HepG2 (cell line): ENCODE results near the gene NRG3. TPM values are rescaled to one million over a fixed set of nuclear protein-coding genes. Genes with fewer than 3 reads are reported as not detected.

Source experiments
- ATAC-seq: fragments of 200-7000 bp; cut with Tn5 transposase; 3 replicates; pipeline ENCODE4 v1.9.1; 2020; ENCODE audit warnings: mild to moderate bottlenecking, moderate library complexity
- BruUV-seq: library from RNA; stranded (reverse); fragments of 400-500 nt; replicated peaks from 2 replicates; lab custom pipeline; 2021; lab: Mats Ljungman, UMichigan
- CTCF ChIA-PET: fragments of 300-600 bp; formaldehyde crosslinking; extraction: SDS; loops from one replicate; lab custom pipeline; 2021; ENCODE audit warnings: low total read pairs, inconsistent platforms, low intra/inter-chr PET ratio; lab: Yijun Ruan, JAX
- POLR2A ChIA-PET: fragments of 350-600 bp; sonication (Branson Sonifier 250); formaldehyde crosslinking; loops from one replicate; lab custom pipeline; 2020; ENCODE audit warnings: antibody characterized with exemption, inconsistent platforms; lab: Yijun Ruan, JAX
- DNase-seq: peaks from one replicate; pipeline ENCODE4 v3.0.0-alpha.2; 2015; ENCODE audit warnings: low spot score
- FAIRE-seq: peaks from 3 replicates; lab custom pipeline; 2011; peaks lifted over from hg19 to GRCh38; lab: Jason Lieb, UNC
- H2AFZ ChIP-seq: one replicate; pipeline ENCODE4 v1.6.1; 2011; ENCODE audit warnings: low read length, inconsistent platforms
- H3K27ac ChIP-seq: fragments of 300-600 bp; 3 replicates; pipeline ENCODE4 v1.8.0; 2011; ENCODE audit warnings: mixed run types, mild to moderate bottlenecking, mixed read lengths, low read length, inconsistent platforms; ENCODE audit not compliant: insufficient read depth; ENCODE audit errors: extremely low read length
- H3K27me3 ChIP-seq, 2 experiments: fragments of 200-600 bp in 1 of 2; 2 replicates in 1 of 2; 3 replicates in 1 of 2; pipeline versions ENCODE4 v1.6.0 to v1.8.0; 2011; ENCODE audit warnings: low read length in 2 of 2, mild to moderate bottlenecking in 2 of 2, moderate library complexity in 2 of 2, inconsistent platforms in 1 of 2; ENCODE audit not compliant: insufficient read depth in 2 of 2, control insufficient read depth in 1 of 2
- H3K36me3 ChIP-seq, 2 experiments: fragments of 200-600 bp in 1 of 2; replicated peaks in 1 of 2; 2 replicates in 1 of 2; 3 replicates in 1 of 2; pipeline versions ENCODE4 v1.5.1 to v1.8.0; 2011; ENCODE audit warnings: low read length in 2 of 2, inconsistent platforms in 1 of 2; ENCODE audit not compliant: insufficient read depth in 2 of 2, control insufficient read depth in 1 of 2
- H3K4me1 ChIP-seq: 2 replicates; pipeline ENCODE4 v1.5.1; 2012; ENCODE audit warnings: low read length, inconsistent platforms; ENCODE audit not compliant: insufficient read depth
- H3K4me2 ChIP-seq: 2 replicates; pipeline ENCODE4 v1.6.0; 2011; ENCODE audit warnings: low read depth, low read length, inconsistent platforms
- H3K4me3 ChIP-seq, 3 experiments: fragments of 200-600 bp in 1 of 3; sonication (generic), shearing (Covaris generic) in 1 of 3; replicated peaks in 1 of 3; 2 replicates each; pipeline ENCODE4 v1.5.1; 2011 to 2016; ENCODE audit warnings: low read length in 3 of 3, inconsistent platforms in 2 of 3, low read depth in 2 of 3, mild to moderate bottlenecking in 2 of 3, control low read depth in 1 of 3, mixed read lengths in 1 of 3; ENCODE audit not compliant: insufficient read depth in 1 of 3
- H3K79me2 ChIP-seq: one replicate; pipeline ENCODE4 v1.6.1; 2011; ENCODE audit warnings: low read length, inconsistent platforms; ENCODE audit not compliant: insufficient read depth
- H3K9ac ChIP-seq: 2 replicates; pipeline ENCODE4 v1.6.0; 2011; ENCODE audit warnings: mild to moderate bottlenecking, low read depth, low read length, inconsistent platforms; ENCODE audit not compliant: insufficient read depth
- H3K9me3 ChIP-seq: 2 replicates; pipeline ENCODE4 v1.5.1; 2012; ENCODE audit warnings: mild to moderate bottlenecking, low read length
- H4K20me1 ChIP-seq: 2 replicates; pipeline ENCODE4 v1.6.0; 2011; ENCODE audit warnings: inconsistent platforms, mild to moderate bottlenecking, low read length, moderate library complexity; ENCODE audit not compliant: insufficient read depth
- ARNTL ChIP-seq: sonication (generic); formaldehyde crosslinking; IDR thresholded peaks from 2 replicates; pipeline ENCODE4 v1.4.0; 2020; ENCODE audit warnings: mild to moderate bottlenecking, missing genetic modification reagents
- CCDC6 ChIP-seq: sonication (generic); formaldehyde crosslinking; IDR thresholded peaks from 2 replicates; pipeline ENCODE4 v1.8.1; 2022; ENCODE audit warnings: mild to moderate bottlenecking, missing genetic modification reagents, moderate library complexity
- GFI1 ChIP-seq: sonication (generic); formaldehyde crosslinking; IDR thresholded peaks from 2 replicates; pipeline ENCODE4 v1.5.0; 2020; ENCODE audit warnings: missing genetic modification reagents, mild to moderate bottlenecking, borderline replicate concordance
- HDAC6 ChIP-seq: fragments of 200-600 bp; sonication (generic); IDR thresholded peaks from 2 replicates; pipeline ENCODE4 v1.7.0; 2017; ENCODE audit warnings: mild to moderate bottlenecking, antibody characterized with exemption, low read length, low read depth
- HNRNPL ChIP-seq: fragments of 200-400 bp; formaldehyde crosslinking; IDR thresholded peaks from 2 replicates; pipeline ENCODE4 v1.6.1; 2017; ENCODE audit warnings: mild to moderate bottlenecking, low read depth, low read length
- SAFB2 ChIP-seq: sonication (generic); formaldehyde crosslinking; IDR thresholded peaks from 2 replicates; pipeline ENCODE4 v1.5.1; 2020; ENCODE audit warnings: missing genetic modification reagents, low read depth, mild to moderate bottlenecking, borderline replicate concordance
- SP140L ChIP-seq: sonication (generic); formaldehyde crosslinking; IDR thresholded peaks from 2 replicates; pipeline ENCODE4 v1.4.0; 2020; ENCODE audit warnings: missing genetic modification reagents, borderline replicate concordance
- SYNCRIP ChIP-seq: fragments of 200-400 bp; formaldehyde crosslinking; IDR thresholded peaks from 2 replicates; pipeline ENCODE4 v1.6.1; 2018; ENCODE audit warnings: mild to moderate bottlenecking, low read depth, low read length; ENCODE audit not compliant: insufficient read depth
- ZFX ChIP-seq: sonication (generic); formaldehyde crosslinking; IDR thresholded peaks from 2 replicates; pipeline ENCODE4 v1.4.0; 2020; ENCODE audit warnings: mild to moderate bottlenecking, low read depth, missing genetic modification reagents, moderate library complexity
- ZNF136 ChIP-seq: sonication (generic); formaldehyde crosslinking; IDR thresholded peaks from 2 replicates; pipeline ENCODE4 v1.8.1; 2022; ENCODE audit warnings: low read depth, mild to moderate bottlenecking, moderate library complexity, missing genetic modification reagents
- ZNF576 ChIP-seq: sonication (generic); formaldehyde crosslinking; IDR thresholded peaks from 2 replicates; pipeline ENCODE4 v1.4.0; 2020; ENCODE audit warnings: mild to moderate bottlenecking, missing genetic modification reagents
- ZNF839 ChIP-seq: sonication (generic); formaldehyde crosslinking; IDR thresholded peaks from 2 replicates; pipeline ENCODE4 v1.4.0; 2020; ENCODE audit warnings: missing genetic modification reagents, mild to moderate bottlenecking, borderline replicate concordance
- WGBS: methylation state at CpG from one replicate; pipeline ENCODE4 v1.1.6; 2017; ENCODE audit warnings: low lambda C conversion rate; 5-methylcytosine and 5-hydroxymethylcytosine counted together
- in situ Hi-C: cut with HindIII; loops from 2 replicates; pipeline ENCODE4 v1.10.0; 2017; ENCODE audit warnings: low pct_unique_long_range_greater_than_20kb; ENCODE audit not compliant: extremely low pct_ligation_motif_present
- intact Hi-C: fragments of 100-400 bp; cut with micrococcal nuclease; formaldehyde crosslinking; loops from one replicate; pipeline ENCODE4 v1.10.0; 2022; ENCODE audit not compliant: unreplicated experiment
- polyA plus RNA-seq, 8 experiments: library from polyadenylated mRNA; depleted of rRNA in 3 of 8; stranded (reverse) in 7 of 8; unstranded in 1 of 8; fragments of >200 nt; fragmentation: Illumina TruSeq in 4 of 8; extraction: Trizol in 4 of 8; gene quantifications; 2 replicates each; pipeline versions ENCODE4 v1.2.1 to v1.2.3, GENCODE V29; 2011 to 2016; ENCODE audit warnings: low read depth in 4 of 8, missing spikeins in 1 of 8, mixed read lengths in 1 of 8; ENCODE audit not compliant: insufficient read depth in 1 of 8
- total RNA-seq, 5 experiments: library from RNA; depleted of rRNA; stranded (reverse); fragments of >200 nt; fragmentation: Illumina TruSeq; extraction: Trizol; gene quantifications; 2 replicates each; pipeline ENCODE4 v1.2.3, GENCODE V29; 2016; ENCODE audit warnings: low read depth in 1 of 5
- TF ChIP-seq, protein P1 (sequence below): sonication (generic); formaldehyde crosslinking; IDR thresholded peaks from 2 replicates; pipeline ENCODE4 v1.5.0; 2020; ENCODE audit warnings: mild to moderate bottlenecking, missing genetic modification reagents, borderline replicate concordance
- TF ChIP-seq, protein P2 (sequence below): sonication (generic); formaldehyde crosslinking; IDR thresholded peaks from one replicate; pipeline ENCODE4 v1.5.1; 2020; ENCODE audit warnings: mild to moderate bottlenecking, missing genetic modification reagents; ENCODE audit errors: not compliant biosample characterization

The NRG3 gene
- total and polyA plus RNA-seq, 2 of the 13 experiments (the other 11 are each of a cell fraction or from before 2014, with no cell fraction given) = not detected

- ATAC-seq = no peak
- H3K27ac ChIP-seq = no peak overlapping the region
- BruUV-seq = no TSS peak
Measured at GRCh38 chr10:82335831-82336230, 460.8 kb downstream of the NRG3 start.

More at GRCh38 chr10:82335831-82336230, 460.8 kb downstream of the NRG3 start:
- 0% methylated on average over 1 of the region's 1 CpG for WGBS
- ChIA-PET CTCF (no interaction called here), POLR2A (no interaction called here)
- DNase-seq = no peak
- Histone ChIP-seq H3K9me3 (peaks cover 93% of the 10 kb centered on the region), H3K79me2 (no peaks in the 10 kb centered on the region), H3K4me1 (no peaks in the 10 kb centered on the region), H4K20me1 (no peaks in the 10 kb centered on the region), H3K36me3 (no peaks in the 10 kb centered on the region), H3K27me3 (no peaks in the 10 kb centered on the region), H2AFZ (no peak overlapping the region), H3K4me2 (no peak overlapping the region), H3K4me3 (no peak overlapping the region), H3K9ac (no peak overlapping the region)
- no peak for FAIRE-seq
- TF ChIP-seq ZNF576 (CRISPR knock-in tag) (no peak), ARNTL (no peak), CCDC6 (no peak), SAFB2 (CRISPR knock-in tag) (no peak), HDAC6 (no peak), GFI1 (CRISPR knock-in tag) (no peak), SP140L (CRISPR knock-in tag) (no peak), ZNF136 (CRISPR knock-in tag) (no peak), SYNCRIP (no peak), ZFX (no peak), HNRNPL (no peak), ZNF839 (CRISPR knock-in tag) (no peak)
- TF ChIP-seq, protein P1, sequence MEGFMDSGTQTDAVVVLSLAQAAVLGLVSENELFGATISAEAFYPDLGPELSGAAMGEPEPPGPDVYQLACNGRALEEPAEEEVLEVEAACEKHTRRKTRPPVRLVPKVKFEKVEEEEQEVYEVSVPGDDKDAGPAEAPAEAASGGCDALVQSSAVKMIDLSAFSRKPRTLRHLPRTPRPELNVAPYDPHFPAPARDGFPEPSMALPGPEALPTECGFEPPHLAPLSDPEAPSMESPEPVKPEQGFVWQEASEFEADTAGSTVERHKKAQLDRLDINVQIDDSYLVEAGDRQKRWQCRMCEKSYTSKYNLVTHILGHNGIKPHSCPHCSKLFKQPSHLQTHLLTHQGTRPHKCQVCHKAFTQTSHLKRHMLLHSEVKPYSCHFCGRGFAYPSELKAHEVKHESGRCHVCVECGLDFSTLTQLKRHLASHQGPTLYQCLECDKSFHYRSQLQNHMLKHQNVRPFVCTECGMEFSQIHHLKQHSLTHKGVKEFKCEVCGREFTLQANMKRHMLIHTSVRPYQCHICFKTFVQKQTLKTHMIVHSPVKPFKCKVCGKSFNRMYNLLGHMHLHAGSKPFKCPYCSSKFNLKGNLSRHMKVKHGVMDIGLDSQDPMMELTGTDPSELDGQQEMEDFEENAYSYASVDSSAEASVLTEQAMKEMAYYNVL (CRISPR knock-in tag) = no peak
- TF ChIP-seq, protein P2, sequence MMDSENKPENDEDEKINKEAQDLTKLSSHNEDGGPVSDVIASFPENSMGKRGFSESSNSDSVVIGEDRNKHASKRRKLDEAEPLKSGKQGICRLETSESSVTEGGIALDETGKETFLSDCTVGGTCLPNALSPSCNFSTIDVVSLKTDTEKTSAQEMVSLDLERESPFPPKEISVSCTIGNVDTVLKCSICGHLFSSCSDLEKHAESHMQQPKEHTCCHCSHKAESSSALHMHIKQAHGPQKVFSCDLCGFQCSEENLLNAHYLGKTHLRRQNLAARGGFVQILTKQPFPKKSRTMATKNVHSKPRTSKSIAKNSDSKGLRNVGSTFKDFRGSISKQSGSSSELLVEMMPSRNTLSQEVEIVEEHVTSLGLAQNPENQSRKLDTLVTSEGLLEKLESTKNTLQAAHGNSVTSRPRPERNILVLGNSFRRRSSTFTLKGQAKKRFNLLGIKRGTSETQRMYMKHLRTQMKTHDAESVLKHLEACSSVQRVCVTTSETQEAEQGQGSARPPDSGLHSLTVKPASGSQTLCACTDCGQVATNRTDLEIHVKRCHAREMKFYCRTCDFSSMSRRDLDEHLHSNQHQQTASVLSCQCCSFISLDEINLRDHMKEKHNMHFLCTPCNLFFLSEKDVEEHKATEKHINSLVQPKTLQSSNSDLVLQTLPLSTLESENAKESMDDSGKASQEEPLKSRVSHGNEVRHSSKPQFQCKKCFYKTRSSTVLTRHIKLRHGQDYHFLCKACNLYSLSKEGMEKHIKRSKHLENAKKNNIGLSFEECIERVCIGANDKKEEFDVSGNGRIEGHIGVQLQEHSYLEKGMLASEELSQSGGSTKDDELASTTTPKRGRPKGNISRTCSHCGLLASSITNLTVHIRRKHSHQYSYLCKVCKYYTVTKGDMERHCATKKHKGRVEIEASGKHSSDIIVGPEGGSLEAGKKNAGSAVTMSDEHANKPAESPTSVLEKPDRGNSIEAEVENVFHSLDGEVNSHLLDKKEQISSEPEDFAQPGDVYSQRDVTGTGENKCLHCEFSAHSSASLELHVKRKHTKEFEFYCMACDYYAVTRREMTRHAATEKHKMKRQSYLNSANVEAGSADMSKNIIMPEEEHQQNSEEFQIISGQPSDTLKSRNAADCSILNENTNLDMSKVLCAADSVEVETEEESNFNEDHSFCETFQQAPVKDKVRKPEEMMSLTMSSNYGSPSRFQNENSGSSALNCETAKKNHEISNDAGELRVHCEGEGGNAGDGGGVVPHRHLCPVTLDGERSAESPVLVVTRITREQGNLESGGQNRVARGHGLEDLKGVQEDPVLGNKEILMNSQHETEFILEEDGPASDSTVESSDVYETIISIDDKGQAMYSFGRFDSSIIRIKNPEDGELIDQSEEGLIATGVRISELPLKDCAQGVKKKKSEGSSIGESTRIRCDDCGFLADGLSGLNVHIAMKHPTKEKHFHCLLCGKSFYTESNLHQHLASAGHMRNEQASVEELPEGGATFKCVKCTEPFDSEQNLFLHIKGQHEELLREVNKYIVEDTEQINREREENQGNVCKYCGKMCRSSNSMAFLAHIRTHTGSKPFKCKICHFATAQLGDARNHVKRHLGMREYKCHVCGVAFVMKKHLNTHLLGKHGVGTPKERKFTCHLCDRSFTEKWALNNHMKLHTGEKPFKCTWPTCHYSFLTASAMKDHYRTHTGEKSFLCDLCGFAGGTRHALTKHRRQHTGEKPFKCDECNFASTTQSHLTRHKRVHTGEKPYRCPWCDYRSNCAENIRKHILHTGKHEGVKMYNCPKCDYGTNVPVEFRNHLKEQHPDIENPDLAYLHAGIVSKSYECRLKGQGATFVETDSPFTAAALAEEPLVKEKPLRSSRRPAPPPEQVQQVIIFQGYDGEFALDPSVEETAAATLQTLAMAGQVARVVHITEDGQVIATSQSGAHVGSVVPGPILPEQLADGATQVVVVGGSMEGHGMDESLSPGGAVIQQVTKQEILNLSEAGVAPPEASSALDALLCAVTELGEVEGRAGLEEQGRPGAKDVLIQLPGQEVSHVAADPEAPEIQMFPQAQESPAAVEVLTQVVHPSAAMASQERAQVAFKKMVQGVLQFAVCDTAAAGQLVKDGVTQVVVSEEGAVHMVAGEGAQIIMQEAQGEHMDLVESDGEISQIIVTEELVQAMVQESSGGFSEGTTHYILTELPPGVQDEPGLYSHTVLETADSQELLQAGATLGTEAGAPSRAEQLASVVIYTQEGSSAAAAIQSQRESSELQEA (CRISPR knock-in tag) = no peak
- in situ Hi-C loops (no loop called here), intact Hi-C loops (no loop called here)
